HCT116 (cell line): Measurements from ENCODE around the gene GK. TPM values are rescaled to one million over a fixed set of nuclear protein-coding genes. Genes with fewer than 3 reads are reported as not detected.

Experiments used
- ATAC-seq: fragments of 200-7000 bp; cut with Tn5 transposase; 2 replicates; pipeline ENCODE4 v1.9.1; 2020; ENCODE audit warnings: mild to moderate bottlenecking, moderate library complexity
- BruUV-seq: library from RNA; stranded (reverse); fragments of 400-500 nt; replicated peaks from 2 replicates; lab custom pipeline; 2021; lab: Mats Ljungman, UMichigan
- CTCF ChIA-PET: fragments of 300-600 bp; sonication (Branson Sonifier 250); formaldehyde crosslinking; loops from one replicate; lab custom pipeline; 2021; ENCODE audit warnings: antibody characterized with exemption; lab: Charles Lee
- POLR2A ChIA-PET: fragments of 300-600, 350-600 bp; sonication (Branson Sonifier 250); formaldehyde crosslinking; loops from one replicate; lab custom pipeline; 2021; ENCODE audit warnings: antibody characterized with exemption; lab: Charles Lee
- RAD21 ChIA-PET, 2 experiments: fragments of 300-600 bp; sonication (Branson Sonifier 250); formaldehyde crosslinking; loops; one replicate each; lab custom pipeline; 2023; ENCODE audit warnings: low total read pairs in 2 of 2; ENCODE audit not compliant: uncharacterized antibody in 2 of 2, unreplicated experiment in 2 of 2, low non-redundant PET in 1 of 2; lab: Charles Lee
- DNase-seq: peaks from one replicate; pipeline ENCODE4 v3.0.0-alpha.2; 2010; ENCODE audit warnings: low read depth, low spot score
- H2AFZ ChIP-seq: fragments of 200-600 bp; shearing (Covaris generic), sonication (generic); 2 replicates; pipeline ENCODE4 v1.6.1; 2017; ENCODE audit warnings: low read depth, mixed run types, mixed read lengths, antibody characterized with exemption, low read length; ENCODE audit not compliant: poor library complexity, severe bottlenecking
- H3K27ac ChIP-seq: 2 replicates; pipeline ENCODE4 v1.5.1; 2012; ENCODE audit warnings: low read depth, low read length
- H3K27me3 ChIP-seq: fragments of 200-600 bp; sonication (generic); 2 replicates; pipeline ENCODE4 v1.6.1; 2016; ENCODE audit warnings: mixed run types, low read length, mixed read lengths; ENCODE audit not compliant: insufficient read depth
- H3K36me3 ChIP-seq, 2 experiments: fragments of 200-500 bp in 1 of 2; fragments of 200-600 bp in 1 of 2; sonication (Bioruptor generic) in 1 of 2; sonication (generic) in 1 of 2; 2 replicates each; pipeline versions ENCODE4 v1.5.1 to v1.6.1; 2014 to 2016; ENCODE audit warnings: low read length in 2 of 2, inconsistent platforms in 1 of 2, mixed read lengths in 1 of 2, mixed run types in 1 of 2; ENCODE audit not compliant: insufficient read depth in 2 of 2, control insufficient read depth in 1 of 2
- H3K4me1 ChIP-seq, 2 experiments: fragments of 200-600 bp in 1 of 2; sonication (generic) in 1 of 2; 2 replicates each; pipeline versions ENCODE4 v1.5.1 to v1.6.1; 2012 to 2017; ENCODE audit warnings: low read length in 2 of 2, inconsistent platforms in 1 of 2, mild to moderate bottlenecking in 1 of 2, mixed read lengths in 1 of 2, mixed run types in 1 of 2, moderate library complexity in 1 of 2; ENCODE audit not compliant: insufficient read depth in 2 of 2, control insufficient read depth in 1 of 2
- H3K4me2 ChIP-seq: fragments of 200-600 bp; sonication (generic); 2 replicates; pipeline ENCODE4 v1.6.1; 2017; ENCODE audit warnings: mixed run types, low read length, mixed read lengths
- H3K4me3 ChIP-seq, 2 experiments: fragments of 200-600 bp in 1 of 2; sonication (generic) in 1 of 2; replicated peaks in 1 of 2; 2 replicates each; pipeline ENCODE4 v1.5.1; 2011 to 2016; ENCODE audit warnings: low read length in 2 of 2, control low read depth in 1 of 2, low read depth in 1 of 2, mild to moderate bottlenecking in 1 of 2, mixed read lengths in 1 of 2, mixed run types in 1 of 2
- H3K79me2 ChIP-seq: fragments of 200-600 bp; sonication (generic); 2 replicates; pipeline ENCODE4 v1.6.1; 2017; ENCODE audit warnings: mild to moderate bottlenecking, mixed run types, low read length, moderate library complexity, mixed read lengths; ENCODE audit not compliant: insufficient read depth
- H3K9ac ChIP-seq: fragments of 200-600 bp; sonication (generic); 2 replicates; pipeline ENCODE4 v1.6.1; 2016; ENCODE audit warnings: low read length, mixed read lengths
- H3K9me2 ChIP-seq: fragments of 200-600 bp; sonication (generic), shearing (Covaris generic); 2 replicates; pipeline ENCODE4 v1.6.1; 2017; ENCODE audit warnings: mixed run types, mild to moderate bottlenecking, moderate library complexity; ENCODE audit not compliant: insufficient read depth
- H3K9me3 ChIP-seq, 2 experiments: fragments of 200-500 bp in 1 of 2; fragments of 200-600 bp in 1 of 2; sonication (Bioruptor generic) in 1 of 2; sonication (generic) in 1 of 2; 2 replicates each; pipeline ENCODE4 v1.6.1; 2014 to 2017; ENCODE audit warnings: low read length in 2 of 2, mixed read lengths in 2 of 2, inconsistent platforms in 1 of 2, low read depth in 1 of 2, mild to moderate bottlenecking in 1 of 2, mixed run types in 1 of 2, moderate library complexity in 1 of 2; ENCODE audit not compliant: control insufficient read depth in 1 of 2, insufficient read depth in 1 of 2
- H4K20me1 ChIP-seq: fragments of 200-600 bp; sonication (generic), shearing (Covaris generic); 2 replicates; pipeline ENCODE4 v1.6.1; 2017; ENCODE audit warnings: mixed run types, mild to moderate bottlenecking, moderate library complexity; ENCODE audit not compliant: insufficient read depth
- CBX3 ChIP-seq: IDR thresholded peaks from 2 replicates; pipeline ENCODE4 v1.6.1; 2012; ENCODE audit warnings: low read depth
- CEBPB ChIP-seq: IDR thresholded peaks from 2 replicates; pipeline ENCODE4 v1.6.1; 2012; ENCODE audit warnings: low read depth
- CTCF ChIP-seq, 3 experiments: fragments of 200-600 bp in 1 of 3; sonication (generic) in 1 of 3; IDR thresholded peaks in 2 of 3; conservative IDR thresholded peaks in 1 of 3; 2 replicates each; pipeline ENCODE4 v1.5.1; 2012 to 2017; ENCODE audit warnings: low read depth in 2 of 3, low read length in 2 of 3, antibody characterized with exemption in 1 of 3, borderline replicate concordance in 1 of 3, control low read depth in 1 of 3, mild to moderate bottlenecking in 1 of 3, mixed read lengths in 1 of 3, mixed run types in 1 of 3, moderate library complexity in 1 of 3; ENCODE audit not compliant: insufficient read depth in 1 of 3
- EGR1 ChIP-seq: IDR thresholded peaks from 2 replicates; pipeline ENCODE4 v1.6.1; 2012; ENCODE audit warnings: low read depth
- EZH2 ChIP-seq: fragments of 200-600 bp; sonication (generic); IDR thresholded peaks from 2 replicates; pipeline ENCODE4 v1.6.1; 2017; ENCODE audit warnings: antibody characterized with exemption, mixed run types
- EZH2phosphoT487 ChIP-seq: fragments of 200-600 bp; IDR thresholded peaks from 2 replicates; pipeline ENCODE4 v1.6.1; 2018; ENCODE audit warnings: antibody characterized with exemption, borderline replicate concordance
- FOSL1 ChIP-seq: IDR thresholded peaks from 2 replicates; pipeline ENCODE4 v1.6.1; 2012; ENCODE audit warnings: low read depth
- JUND ChIP-seq: IDR thresholded peaks from 2 replicates; pipeline ENCODE4 v1.6.1; 2012
- POLR2A ChIP-seq: IDR thresholded peaks from 2 replicates; pipeline ENCODE4 v1.7.0; 2011; ENCODE audit warnings: borderline replicate concordance; ENCODE audit not compliant: insufficient read depth, insufficient read length; ENCODE audit errors: extremely low read depth
- POLR2AphosphoS5 ChIP-seq: IDR thresholded peaks from 2 replicates; pipeline ENCODE4 v1.6.1; 2011; ENCODE audit warnings: mild to moderate bottlenecking, low read depth, low read length, moderate library complexity
- RAD21 ChIP-seq: IDR thresholded peaks from 2 replicates; pipeline ENCODE4 v1.6.1; 2012; ENCODE audit warnings: low read depth, mild to moderate bottlenecking
- REST ChIP-seq: IDR thresholded peaks from 2 replicates; pipeline ENCODE4 v1.6.1; 2012; ENCODE audit warnings: low read depth
- SIN3A ChIP-seq: IDR thresholded peaks from 2 replicates; pipeline ENCODE4 v1.6.1; 2012; ENCODE audit warnings: low read depth
- SRF ChIP-seq: IDR thresholded peaks from 2 replicates; pipeline ENCODE4 v1.6.1; 2012; ENCODE audit warnings: low read depth
- YY1 ChIP-seq: IDR thresholded peaks from 2 replicates; pipeline ENCODE4 v1.6.1; 2011; ENCODE audit warnings: low read length, low read depth, moderate library complexity, mild to moderate bottlenecking; ENCODE audit not compliant: insufficient replicate concordance; ENCODE audit errors: extremely low read depth
- ZBTB33 ChIP-seq: IDR thresholded peaks from 2 replicates; pipeline ENCODE4 v1.6.1; 2011; ENCODE audit warnings: mild to moderate bottlenecking, low read length, moderate library complexity; ENCODE audit not compliant: insufficient replicate concordance; ENCODE audit errors: extremely low read depth
- ZFX ChIP-seq: fragments of 450-650 bp; IDR thresholded peaks from 2 replicates; pipeline ENCODE4 v1.6.1; 2017
- ZNF274 ChIP-seq: fragments of 200-500 bp; sonication (Bioruptor generic); IDR thresholded peaks from 2 replicates; pipeline ENCODE4 v1.6.1; 2014; ENCODE audit warnings: mild to moderate bottlenecking, low read depth, low read length, inconsistent platforms
- intact Hi-C: fragments of 100-400 bp; cut with micrococcal nuclease; formaldehyde crosslinking; loops from 2 replicates; pipeline ENCODE4 v1.10.0; 2022
- total RNA-seq: library from RNA; stranded (reverse); gene quantifications from one replicate; pipeline ENCODE4 v1.2.1, GENCODE V29; 2021; ENCODE audit not compliant: unreplicated experiment

The GK gene
- total RNA-seq, 1 experiment from 2014 or later, result 4.3 TPM

GRCh38 chrX:30612250-30612655 is 41.0 kb upstream of the GK start (continued):
- TF ChIP-seq YY1 (no peak), POLR2AphosphoS5 (no peak), CEBPB (no peak), REST (no peak), SIN3A (no peak), EZH2phosphoT487 (no peak), EGR1 (no peak)

GRCh38 chrX:30613721-30614120 is 39.5 kb upstream of the GK start:
- Histone ChIP-seq H3K9me3 (no peaks in the 10 kb centered on the region), H2AFZ (no peak overlapping the region), H3K4me1 (no peaks in the 10 kb centered on the region), H3K9ac (no peak overlapping the region), H3K4me2 (no peak overlapping the region), H3K36me3 (no peaks in the 10 kb centered on the region), H3K79me2 (no peaks in the 10 kb centered on the region), H3K27ac (no peak overlapping the region), H3K4me3 (no peak overlapping the region)
- no TSS peak for BruUV-seq
- ChIA-PET RAD21 (no interaction called here), CTCF (no interaction called here), POLR2A (no interaction called here)
- ATAC-seq (no peak), DNase-seq (no peak)
- intact Hi-C loops, result no loop called here
- TF ChIP-seq EZH2 (no peak), RAD21 (no peak), POLR2A (no peak), YY1 (no peak), ZNF274 (no peak), FOSL1 (no peak), JUND (no peak), CTCF (IDR thresholded peaks at IDR 0.05 in 2 of 3, conservative IDR thresholded peaks at IDR 0.05 in 1 of 3; ENCODE audit: borderline replicate concordance in 1 of 3, insufficient read depth in 1 of 3, low read depth in 2 of 3, low read length in 2 of 3) (no peak), SRF (no peak), ZFX (no peak), CBX3 (no peak), EGR1 (no peak), POLR2AphosphoS5 (no peak), ZBTB33 (no peak)
- TF ChIP-seq, all 23 proteins: peak for 0
- no peaks in the 10 kb centered on the region for H3K9me2 ChIP-seq
- no peaks in the 10 kb centered on the region for H3K27me3 ChIP-seq
- H4K20me1 ChIP-seq, result no peaks in the 10 kb centered on the region
